IPS-20b (cell line): ENCODE data around the gene RAET1L.
"Not testable (repeated sequence)": the region's sequence is repeated elsewhere in the genome, so short reads cannot be mapped to it uniquely, and the experiment has no call there.

Experiments used
- H3K27ac ChIP-seq: one replicate; pipeline ENCODE4 v1.5.1; 2013; ENCODE audit warnings: low read length
- H3K27me3 ChIP-seq: 2 replicates; pipeline ENCODE4 v1.6.1; 2013; ENCODE audit warnings: mild to moderate bottlenecking, low read length, inconsistent platforms; ENCODE audit not compliant: insufficient read depth
- H3K36me3 ChIP-seq: 2 replicates; pipeline ENCODE4 v1.6.1; 2013; ENCODE audit warnings: low read depth, mild to moderate bottlenecking, inconsistent platforms, low read length, moderate library complexity; ENCODE audit not compliant: insufficient read depth
- H3K4me1 ChIP-seq: 2 replicates; pipeline ENCODE4 v1.6.1; 2013; ENCODE audit warnings: mild to moderate bottlenecking, control low read depth, inconsistent platforms, low read length, moderate library complexity; ENCODE audit not compliant: insufficient read depth
- H3K4me3 ChIP-seq: 2 replicates; pipeline ENCODE4 v1.5.1; 2013; ENCODE audit warnings: mild to moderate bottlenecking, low read length, inconsistent platforms
- H3K9ac ChIP-seq: 2 replicates; pipeline ENCODE4 v1.6.1; 2013; ENCODE audit warnings: low read depth, mild to moderate bottlenecking, inconsistent platforms, low read length, moderate library complexity
- H3K9me3 ChIP-seq: 2 replicates; pipeline ENCODE4 v1.6.1; 2013; ENCODE audit warnings: mild to moderate bottlenecking, low read depth, low read length, inconsistent platforms; ENCODE audit not compliant: insufficient read depth

Gene RAET1L

GRCh38 chr6:150025201-150025917, at the start of gene RAET1L:
Gene RAET1L, minus strand, starts transcription at chr6:150025532. Its CDS starts 61 bp downstream, at chr6:150025471.
- no peaks in the 10 kb centered on the region for H3K9me3 ChIP-seq
- peak within 1 kb of the TSS; percentile 35; the same call in 1 of the 2 replicates for H3K4me3 ChIP-seq
- no peaks in the 10 kb centered on the region for H3K36me3 ChIP-seq
- H3K4me1 ChIP-seq, result no peaks in the 10 kb centered on the region
- H3K27ac ChIP-seq, result no peak within 1 kb of the TSS
- no peak within 1 kb of the TSS for H3K9ac ChIP-seq
- peaks cover 50% of the 10 kb centered on the region for H3K27me3 ChIP-seq

DNA sequence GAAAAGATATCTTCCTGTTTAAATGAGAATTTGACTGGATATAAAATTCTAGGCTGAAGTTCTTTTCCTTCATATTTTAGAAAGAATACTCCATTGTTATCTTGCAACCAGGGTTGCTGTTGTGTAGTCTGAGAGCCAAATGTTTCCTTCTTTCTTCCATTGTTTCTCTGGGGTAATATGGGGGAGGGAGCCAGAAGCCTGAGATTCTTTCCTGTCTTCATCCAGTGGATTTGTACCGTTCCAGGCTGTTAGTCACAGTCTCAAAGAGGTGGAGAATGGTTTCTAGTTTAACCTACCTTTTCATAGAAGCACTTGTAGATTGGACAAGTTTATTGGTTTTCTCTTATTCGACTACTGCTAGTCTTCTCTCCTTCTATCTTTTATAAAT, 49.7 kb upstream of the RAET1L start:
- H3K4me1 ChIP-seq, result no peaks in the 10 kb centered on the region
- H3K9ac ChIP-seq, result no peak overlapping the region
- H3K27ac ChIP-seq, result no peak overlapping the region
- no peaks in the 10 kb centered on the region for H3K9me3 ChIP-seq
- H3K36me3 ChIP-seq, result no peaks in the 10 kb centered on the region
- H3K27me3 ChIP-seq, result peaks cover 7% of the 10 kb centered on the region
- no peak overlapping the region for H3K4me3 ChIP-seq

GRCh38 chr6:150074396-150075033, 49.2 kb upstream of the RAET1L start:
- not testable (repeated sequence) for H3K27ac ChIP-seq, H3K4me1 ChIP-seq, H3K4me3 ChIP-seq, H3K9ac ChIP-seq, H3K36me3 ChIP-seq, H3K9me3 ChIP-seq
- peaks cover 12% of the 10 kb centered on the region for H3K27me3 ChIP-seq

DNA sequence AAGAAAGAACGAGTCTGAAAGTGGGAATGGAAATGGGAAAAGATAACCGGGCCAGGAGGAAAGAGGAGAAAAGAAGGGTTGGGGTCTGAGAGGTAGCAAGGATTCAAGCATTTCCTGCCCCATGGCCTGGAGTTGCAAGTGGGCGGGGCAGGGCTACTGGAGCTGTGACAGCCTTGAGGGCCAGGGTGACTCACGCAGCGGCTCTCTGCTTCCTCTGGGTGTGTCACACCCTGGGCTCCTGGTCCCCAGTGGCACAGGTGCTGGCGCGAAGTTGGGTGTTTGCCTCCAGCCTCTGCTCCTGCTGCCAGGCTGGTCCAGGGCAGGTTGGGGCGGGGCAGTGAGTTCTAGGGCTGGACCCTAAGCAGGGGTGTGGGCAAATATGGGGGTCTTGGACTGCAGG, 46.9 kb upstream of the RAET1L start:
- H3K27me3 ChIP-seq, result peaks cover 31% of the 10 kb centered on the region
- no peaks in the 10 kb centered on the region for H3K4me1 ChIP-seq
- H3K9me3 ChIP-seq, result no peaks in the 10 kb centered on the region
- H3K36me3 ChIP-seq, result no peaks in the 10 kb centered on the region
- H3K27ac ChIP-seq, result no peak overlapping the region
- H3K9ac ChIP-seq, result no peak overlapping the region
- no peak overlapping the region for H3K4me3 ChIP-seq

GRCh38 chr6:150070236-150070818, 45.0 kb upstream of the RAET1L start:
- H3K27ac ChIP-seq, result no peak overlapping the region
- H3K4me1 ChIP-seq, result no peaks in the 10 kb centered on the region
- peaks cover 43% of the 10 kb centered on the region for H3K27me3 ChIP-seq
- H3K4me3 ChIP-seq, result no peak overlapping the region
- H3K36me3 ChIP-seq, result no peaks in the 10 kb centered on the region
- H3K9me3 ChIP-seq, result no peaks in the 10 kb centered on the region
- H3K9ac ChIP-seq, result no peak overlapping the region

DNA sequence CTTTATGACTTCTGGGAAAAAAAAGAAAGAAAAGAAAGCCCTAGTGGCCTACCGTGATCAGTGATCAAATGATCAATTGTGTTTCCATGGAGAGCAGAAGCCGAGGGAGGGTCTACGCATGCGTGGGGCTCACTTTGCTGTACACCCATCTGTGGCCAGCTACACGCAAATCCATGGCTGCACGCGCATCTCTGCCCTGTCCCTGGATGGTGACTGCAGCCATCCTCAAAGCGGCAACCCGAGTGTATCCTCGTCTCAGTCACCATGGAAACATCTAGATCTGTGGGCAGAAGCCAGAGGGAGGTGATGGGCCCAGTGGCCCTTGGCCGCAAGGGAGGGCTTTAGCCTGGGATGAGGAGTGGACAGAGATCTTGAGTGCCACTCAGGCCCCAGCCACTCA, 44.4 kb upstream of the RAET1L start:
- Histone ChIP-seq H3K9me3 (no peaks in the 10 kb centered on the region), H3K36me3 (no peaks in the 10 kb centered on the region), H3K9ac (no peak overlapping the region), H3K27ac (no peak overlapping the region), H3K4me3 (peak overlapping the region; percentile 81; the same call in 1 of the 2 replicates), H3K4me1 (no peaks in the 10 kb centered on the region), H3K27me3 (peaks cover 43% of the 10 kb centered on the region)

- H3K4me3 ChIP-seq, result peak within 1 kb of the TSS; percentile 81
- H3K9me3 ChIP-seq, result no peaks in the 10 kb centered on the region
- H3K36me3 ChIP-seq, result no peaks in the 10 kb centered on the region
- peak within 1 kb of the TSS; percentile 73 for H3K9ac ChIP-seq
- H3K27ac ChIP-seq, result no peak within 1 kb of the TSS
- H3K4me1 ChIP-seq, result no peaks in the 10 kb centered on the region
- H3K27me3 ChIP-seq, result peaks cover 43% of the 10 kb centered on the region
These were observed 43.7 kb upstream of the RAET1L start, which contains the start of gene ULBP3 for GRCh38 chr6:150068720-150069648. Gene ULBP3, minus strand, starts transcription at chr6:150069121. Its CDS starts 55 bp downstream, at chr6:150069066.

GRCh38 chr6:150068151-150068550, 42.8 kb upstream of the RAET1L start:
- no peaks in the 10 kb centered on the region for H3K4me1 ChIP-seq
- no peaks in the 10 kb centered on the region for H3K9me3 ChIP-seq
- H3K36me3 ChIP-seq, result no peaks in the 10 kb centered on the region
- H3K4me3 ChIP-seq, result peak overlapping the region; percentile 81
- H3K9ac ChIP-seq, result peak overlapping the region; percentile 73
- H3K27me3 ChIP-seq, result peaks cover 43% of the 10 kb centered on the region
- no peak overlapping the region for H3K27ac ChIP-seq

- Histone ChIP-seq H3K36me3 (no peaks in the 10 kb centered on the region), H3K27me3 (peaks cover 37% of the 10 kb centered on the region), H3K9ac (no peak overlapping the region), H3K27ac (no peak overlapping the region), H3K4me3 (no peak overlapping the region), H3K4me1 (no peaks in the 10 kb centered on the region), H3K9me3 (no peaks in the 10 kb centered on the region)
These were observed 39.8 kb upstream of the RAET1L start for GRCh38 chr6:150065083-150065482.

DNA sequence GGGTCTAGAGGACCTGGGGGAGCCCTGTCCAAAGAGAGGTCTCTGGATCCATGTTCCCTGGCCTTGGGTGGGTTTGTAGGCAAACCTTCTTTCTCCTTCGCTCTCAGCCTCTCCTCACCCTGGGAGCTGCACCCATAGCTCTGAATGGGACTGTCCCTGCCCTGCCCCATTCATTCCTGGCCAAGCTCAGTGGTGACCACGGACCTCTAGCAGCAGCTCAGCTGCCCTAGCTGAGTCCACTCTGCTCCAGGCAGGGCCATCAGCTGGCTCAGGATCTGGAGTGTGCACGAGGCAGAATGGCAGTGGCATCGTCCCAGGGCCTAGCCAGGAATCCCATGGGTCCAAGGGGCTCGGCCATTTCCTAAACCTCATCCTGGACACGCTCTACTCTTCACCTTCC, 38.3 kb upstream of the RAET1L start:
- Histone ChIP-seq H3K36me3 (no peaks in the 10 kb centered on the region), H3K9ac (no peak overlapping the region), H3K27me3 (peaks cover 27% of the 10 kb centered on the region), H3K4me1 (no peaks in the 10 kb centered on the region), H3K9me3 (no peaks in the 10 kb centered on the region), H3K4me3 (no peak overlapping the region), H3K27ac (no peak overlapping the region)

DNA sequence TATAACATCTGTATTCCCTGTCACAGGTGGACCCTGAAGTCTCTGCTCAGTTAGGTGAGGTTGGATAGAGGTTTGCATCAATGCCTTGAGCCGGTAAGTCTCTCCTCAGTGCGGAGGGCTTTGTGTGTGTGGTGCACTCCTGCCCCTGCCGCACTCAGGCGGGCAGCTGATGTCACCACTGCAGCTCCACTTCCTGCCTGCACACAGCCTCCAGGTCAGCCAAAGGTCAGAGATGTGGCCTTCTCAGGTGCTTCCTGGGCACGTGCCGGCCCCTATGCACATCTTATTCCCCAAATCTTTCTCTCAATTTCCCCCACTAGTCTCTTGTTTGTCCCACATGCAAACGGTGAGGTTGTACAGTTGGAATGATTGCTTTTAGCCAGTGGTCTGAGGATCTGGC, 34.6 kb upstream of the RAET1L start:
- not testable (repeated sequence) for H3K27ac ChIP-seq, H3K4me1 ChIP-seq, H3K4me3 ChIP-seq, H3K9me3 ChIP-seq, H3K36me3 ChIP-seq, H3K27me3 ChIP-seq, H3K9ac ChIP-seq
